ENCODE data around the gene ZBTB49. TPM values are rescaled to one million over a fixed set of nuclear protein-coding genes. Genes with fewer than 3 reads are reported as not detected.

ZBTB49 gene
- total and polyA plus RNA-seq, 8 donors: 4.8 to 13.5 (median 9.7) TPM

- Histone ChIP-seq H3K27ac (no peak overlapping the region), H3K27me3 (no peaks in the 10 kb centered on the region), H3K4me3 (no peak overlapping the region), H3K4me1 (no peaks in the 10 kb centered on the region), H3K36me3 (peaks cover 0 to 95% of the 10 kb centered on the region in 2 donors), H3K9me3 (no peaks in the 10 kb centered on the region)
- no peak for DNase-seq
- intact Hi-C loops (cut with DNase I): no loop called here
- TF ChIP-seq, protein P1, sequence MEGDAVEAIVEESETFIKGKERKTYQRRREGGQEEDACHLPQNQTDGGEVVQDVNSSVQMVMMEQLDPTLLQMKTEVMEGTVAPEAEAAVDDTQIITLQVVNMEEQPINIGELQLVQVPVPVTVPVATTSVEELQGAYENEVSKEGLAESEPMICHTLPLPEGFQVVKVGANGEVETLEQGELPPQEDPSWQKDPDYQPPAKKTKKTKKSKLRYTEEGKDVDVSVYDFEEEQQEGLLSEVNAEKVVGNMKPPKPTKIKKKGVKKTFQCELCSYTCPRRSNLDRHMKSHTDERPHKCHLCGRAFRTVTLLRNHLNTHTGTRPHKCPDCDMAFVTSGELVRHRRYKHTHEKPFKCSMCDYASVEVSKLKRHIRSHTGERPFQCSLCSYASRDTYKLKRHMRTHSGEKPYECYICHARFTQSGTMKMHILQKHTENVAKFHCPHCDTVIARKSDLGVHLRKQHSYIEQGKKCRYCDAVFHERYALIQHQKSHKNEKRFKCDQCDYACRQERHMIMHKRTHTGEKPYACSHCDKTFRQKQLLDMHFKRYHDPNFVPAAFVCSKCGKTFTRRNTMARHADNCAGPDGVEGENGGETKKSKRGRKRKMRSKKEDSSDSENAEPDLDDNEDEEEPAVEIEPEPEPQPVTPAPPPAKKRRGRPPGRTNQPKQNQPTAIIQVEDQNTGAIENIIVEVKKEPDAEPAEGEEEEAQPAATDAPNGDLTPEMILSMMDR (IDR thresholded peaks at IDR 0.05): no peak
- ATAC-seq: no peak
Observed at GRCh38 chr4:4317496-4318232, 27.6 kb downstream of the ZBTB49 start.

- ATAC-seq (no peak), DNase-seq (no peak)
- Histone ChIP-seq H3K36me3 (peaks cover 0 to 66% of the 10 kb centered on the region in 2 donors), H3K27me3 (no peaks in the 10 kb centered on the region), H3K4me1 (no peaks in the 10 kb centered on the region), H3K9me3 (no peaks in the 10 kb centered on the region), H3K27ac (no peak overlapping the region), H3K4me3 (no peak overlapping the region)
- intact Hi-C loops (cut with DNase I): no loop called here
- TF ChIP-seq, protein P1 (IDR thresholded peaks at IDR 0.05): no peak
Observed at GRCh38 chr4:4320528-4320927, 30.5 kb downstream of the ZBTB49 start.

- no peak overlapping the region for H3K27ac ChIP-seq
- TF ChIP-seq, protein P1 (IDR thresholded peaks at IDR 0.05): no peak
- H3K4me3 ChIP-seq: no peak overlapping the region
- no peak for DNase-seq
- intact Hi-C loops (cut with DNase I): no loop called here
- no peaks in the 10 kb centered on the region for H3K27me3 ChIP-seq
- no peaks in the 10 kb centered on the region for H3K9me3 ChIP-seq
- ATAC-seq: no peak
- H3K4me1 ChIP-seq: no peaks in the 10 kb centered on the region
- H3K36me3 ChIP-seq: peaks cover 0 to 60% of the 10 kb centered on the region in 2 donors
Observed at GRCh38 chr4:4320951-4321714, 31.1 kb downstream of the ZBTB49 start.

DNA sequence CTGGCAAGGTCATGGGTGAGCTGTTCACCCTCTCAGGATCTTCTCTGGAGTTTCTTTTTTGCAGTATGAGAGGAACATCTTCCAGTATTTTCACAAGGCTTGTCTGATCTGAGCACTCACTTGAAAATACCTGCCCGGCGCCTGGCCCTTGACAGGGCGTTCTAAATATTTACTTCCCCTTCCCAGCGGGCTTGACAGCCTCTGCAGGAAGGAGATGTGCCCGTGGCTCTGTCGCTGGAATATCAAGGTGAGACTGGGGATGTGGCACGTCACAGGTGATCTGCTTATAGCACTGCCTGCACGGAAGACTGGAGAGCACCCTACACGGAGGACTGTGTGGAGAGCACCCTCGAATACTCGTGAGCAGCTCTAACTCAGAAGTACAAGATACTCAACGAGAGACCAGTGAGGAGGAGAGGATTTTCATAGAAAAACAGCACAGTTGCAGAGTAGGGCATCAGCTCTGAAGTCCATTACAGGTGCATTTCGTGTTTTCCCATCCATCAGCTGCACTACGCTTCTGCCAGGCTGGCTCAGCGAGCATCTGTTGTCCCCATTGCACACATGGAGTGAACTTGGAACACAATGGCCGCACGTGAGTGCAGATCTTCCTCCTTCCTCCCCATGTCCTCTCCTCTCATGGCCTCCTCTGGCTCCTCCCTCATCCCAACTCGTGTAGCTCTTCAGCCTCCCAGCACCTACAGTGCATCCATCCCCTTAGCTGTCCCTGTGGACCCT, 32.1 kb downstream of the ZBTB49 start:
- Histone ChIP-seq H3K27ac (no peak overlapping the region), H3K4me3 (no peak overlapping the region)
- intact Hi-C loops (cut with DNase I): no loop called here

More for the DNA sequence above, 32.1 kb downstream of the ZBTB49 start:
- ATAC-seq: no peak
- no peaks in the 10 kb centered on the region for H3K9me3 ChIP-seq
- H3K36me3 ChIP-seq: peaks cover 0 to 50% of the 10 kb centered on the region in 2 donors
- H3K4me1 ChIP-seq: no peaks in the 10 kb centered on the region
- TF ChIP-seq, protein P1 (IDR thresholded peaks at IDR 0.05): no peak
- no peak for DNase-seq
- H3K27me3 ChIP-seq: no peaks in the 10 kb centered on the region
